SKM-1 (cell line): ENCODE results near the gene DLGAP1.
A peak's percentile ranks its signal among the peaks of the same experiment; 100 is the strongest.

Experiments
- DNase-seq: peaks from one replicate; lab custom pipeline; 2025; ENCODE audit not compliant: unreplicated experiment; lab: John Stamatoyannopoulos, UW

The DLGAP1 gene

DNA sequence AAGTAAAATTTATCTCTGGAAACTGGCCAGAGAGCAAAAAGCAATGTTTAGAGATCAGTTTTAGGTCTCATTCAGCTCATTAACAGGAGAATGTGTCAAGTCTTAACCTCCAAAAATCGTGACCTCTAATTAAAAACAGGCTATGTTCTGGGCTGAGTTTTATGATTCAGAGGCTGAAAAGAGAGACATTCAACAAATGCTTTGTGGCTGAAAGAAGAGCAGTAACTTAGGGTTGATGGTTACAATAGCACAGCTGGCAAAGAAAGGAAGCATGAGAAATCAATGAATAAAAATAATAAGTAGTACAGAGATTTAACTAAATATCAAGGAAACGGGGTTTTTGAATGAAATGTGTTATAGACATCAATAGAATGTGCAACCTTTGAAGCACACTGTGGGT, 992.1 kb downstream of the DLGAP1 start:
- DNase-seq = no peak

DNA sequence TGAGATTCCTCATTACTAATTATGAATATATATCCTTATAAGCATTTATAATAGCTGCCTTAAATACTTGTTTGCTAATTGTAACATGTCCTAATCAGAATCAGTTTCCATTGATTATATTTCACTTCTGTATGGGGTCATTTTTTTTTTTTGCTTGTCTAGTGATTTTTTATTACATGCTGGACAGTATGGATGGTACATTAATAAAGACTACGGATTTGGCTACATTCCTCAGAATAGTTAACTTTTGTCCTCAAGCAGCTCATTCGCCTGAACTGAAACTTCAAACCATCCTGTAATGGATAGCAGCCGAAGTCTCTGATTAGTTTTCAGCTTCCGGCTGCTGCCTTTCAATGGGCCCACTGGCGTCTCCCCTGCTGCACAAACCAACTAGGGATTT, 993.4 kb downstream of the DLGAP1 start:
- no peak for DNase-seq

DNA sequence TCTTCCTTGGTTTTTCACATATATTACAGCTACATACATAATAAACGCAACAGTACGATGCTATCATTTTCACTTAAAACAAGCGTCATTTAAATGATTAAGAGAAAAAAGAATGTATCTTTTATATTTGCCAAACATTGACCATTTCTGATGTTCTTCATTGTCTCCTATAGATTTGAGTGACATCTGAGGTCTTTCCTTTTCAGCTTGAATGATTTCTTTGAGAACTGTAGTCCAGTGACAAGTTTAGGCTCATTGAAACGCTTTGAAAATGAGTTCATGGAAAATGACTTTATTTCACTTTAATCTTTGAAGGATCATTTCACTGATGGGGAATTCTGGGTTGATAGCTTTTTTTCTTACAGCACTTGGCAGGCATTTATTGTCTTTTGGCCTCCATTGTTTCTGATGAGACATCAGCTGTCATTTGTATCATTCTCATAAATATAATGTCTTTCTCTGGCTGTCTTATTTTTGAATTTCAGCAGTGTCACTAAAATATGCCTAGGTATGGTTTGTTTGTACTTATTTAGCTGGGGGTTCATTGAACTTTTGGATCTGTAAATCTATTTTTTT, 994.2 kb downstream of the DLGAP1 start:
- no peak for DNase-seq

DNA sequence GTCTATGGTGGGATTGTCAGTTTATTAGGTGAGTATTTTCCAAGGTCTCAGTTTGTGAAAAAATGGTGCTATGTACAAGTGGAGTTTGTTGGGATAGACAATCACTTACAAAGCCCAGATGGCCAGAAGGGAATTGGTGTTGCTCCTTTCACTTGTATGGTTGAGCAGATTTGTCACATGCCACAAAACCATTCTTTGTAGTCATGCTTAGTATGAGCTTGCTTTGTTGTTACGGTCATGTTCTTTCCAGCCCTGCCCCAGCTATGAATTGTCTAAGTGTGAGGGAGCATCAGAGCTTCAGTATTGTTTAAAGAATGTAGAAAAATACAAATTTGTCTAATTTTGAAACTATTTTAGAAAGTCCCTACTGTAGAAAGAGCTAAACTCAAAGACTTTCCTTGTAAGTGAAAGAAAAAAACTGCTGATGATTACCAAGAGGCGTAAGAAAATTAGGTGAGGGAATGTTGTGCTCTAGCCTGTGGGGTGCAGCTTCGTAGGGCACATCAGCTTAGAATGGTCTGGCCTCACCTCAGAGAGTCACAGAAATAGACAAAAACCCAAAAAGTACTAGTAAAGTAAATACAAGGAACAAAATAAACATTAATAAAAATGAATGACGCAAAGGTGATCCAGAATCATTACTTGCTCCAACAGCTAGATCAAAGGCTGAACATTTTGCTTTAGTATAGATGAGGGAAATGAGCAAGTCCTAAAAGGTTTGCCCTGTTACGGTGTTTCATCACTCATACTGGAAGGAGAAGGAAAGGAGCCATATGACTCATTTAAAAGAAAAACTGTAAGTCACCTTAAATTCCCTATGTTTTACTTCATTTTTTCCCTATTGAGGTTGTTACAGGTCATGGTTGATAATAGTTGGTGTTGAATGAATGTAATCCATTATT, 995.9 kb downstream of the DLGAP1 start:
- no peak for DNase-seq

DNA sequence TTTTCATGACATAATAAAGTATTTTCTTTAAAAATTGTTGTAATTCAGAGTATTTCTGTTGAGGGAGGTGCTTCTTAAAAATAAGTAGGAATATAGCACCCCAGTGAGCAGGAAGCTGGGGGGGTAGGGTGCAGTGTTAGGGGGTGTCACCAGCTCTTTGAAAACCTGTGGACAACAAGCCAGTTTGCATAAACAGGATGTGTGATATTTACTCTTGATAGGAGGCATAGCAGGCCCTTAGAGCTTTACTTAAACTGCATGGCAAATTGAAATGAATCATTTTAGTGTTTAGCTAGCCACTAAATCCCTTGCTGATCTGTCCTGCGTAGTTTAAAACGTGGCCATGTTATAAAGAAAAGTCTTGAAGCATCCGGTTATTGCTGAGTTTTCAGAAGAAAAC, 996.7 kb downstream of the DLGAP1 start:
- no peak for DNase-seq

DNA sequence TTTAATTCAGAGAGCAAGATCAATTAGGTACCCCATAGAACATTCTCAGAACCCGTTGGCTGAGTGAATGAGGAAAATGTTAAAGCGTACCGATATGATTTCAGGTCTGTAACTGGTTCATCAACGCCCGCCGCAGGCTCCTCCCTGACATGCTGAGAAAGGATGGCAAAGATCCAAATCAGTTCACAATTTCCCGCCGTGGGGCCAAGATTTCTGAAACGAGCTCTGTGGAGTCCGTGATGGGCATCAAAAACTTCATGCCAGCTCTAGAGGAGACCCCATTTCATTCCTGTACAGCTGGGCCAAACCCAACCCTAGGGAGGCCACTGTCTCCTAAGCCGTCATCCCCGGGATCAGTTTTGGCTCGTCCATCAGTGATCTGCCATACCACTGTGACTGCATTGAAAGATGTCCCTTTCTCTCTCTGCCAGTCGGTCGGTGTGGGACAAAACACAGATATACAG, 997.8 kb downstream of the DLGAP1 start:
- no peak for DNase-seq

DNA sequence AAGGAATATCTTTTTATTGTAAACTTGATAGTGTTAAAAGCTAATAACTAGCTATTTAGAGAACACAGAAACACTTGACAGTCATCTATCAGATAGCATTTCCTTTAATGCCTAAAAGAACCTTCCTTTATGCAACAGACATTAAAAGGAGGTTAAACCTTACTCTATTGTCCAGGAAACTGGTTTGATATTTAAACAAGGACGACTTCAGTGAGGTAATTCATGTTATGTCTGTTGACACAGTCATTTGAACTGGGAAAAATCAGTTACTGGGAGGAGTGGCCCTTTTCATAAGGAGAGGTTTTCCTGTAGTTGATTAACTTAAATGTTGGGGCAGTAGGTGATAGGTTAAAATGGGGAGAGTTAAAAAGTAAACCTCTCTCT, 998.4 kb downstream of the DLGAP1 start:
- no peak for DNase-seq

DNA sequence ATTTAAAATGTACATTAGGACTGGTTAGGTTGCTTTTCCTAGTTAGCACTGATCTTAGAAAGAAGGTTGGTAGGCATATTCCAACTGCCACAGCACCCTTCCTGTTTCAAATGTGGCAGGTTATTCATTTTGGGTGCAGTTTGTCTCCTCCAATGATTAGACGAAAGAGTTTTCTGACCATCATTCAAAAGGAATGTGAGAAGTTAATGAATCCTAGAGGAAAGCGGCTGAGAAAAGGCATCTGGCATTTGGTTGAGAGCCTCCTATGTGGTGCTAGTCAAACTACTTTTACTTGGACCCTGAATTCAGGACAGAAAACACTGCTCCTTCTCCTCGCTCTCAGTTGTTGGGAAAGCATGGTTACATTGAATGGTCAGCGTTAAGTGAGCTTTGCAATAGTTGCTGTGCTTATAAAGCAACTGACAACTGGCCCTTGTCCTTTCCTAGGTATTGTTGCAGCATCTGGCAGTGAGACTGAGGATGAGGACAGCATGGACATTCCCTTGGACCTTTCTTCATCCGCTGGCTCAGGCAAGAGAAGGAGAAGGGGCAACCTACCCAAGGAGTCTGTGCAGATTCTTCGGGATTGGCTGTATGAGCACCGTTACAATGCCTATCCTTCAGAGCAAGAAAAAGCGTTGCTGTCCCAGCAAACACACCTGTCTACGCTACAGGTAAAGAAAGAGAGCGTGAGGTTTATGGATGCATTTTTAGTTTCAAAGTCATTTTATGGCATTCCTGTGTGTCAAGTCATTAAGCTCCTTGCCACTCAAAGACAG, 999.0 kb downstream of the DLGAP1 start:
- no peak for DNase-seq

DNA sequence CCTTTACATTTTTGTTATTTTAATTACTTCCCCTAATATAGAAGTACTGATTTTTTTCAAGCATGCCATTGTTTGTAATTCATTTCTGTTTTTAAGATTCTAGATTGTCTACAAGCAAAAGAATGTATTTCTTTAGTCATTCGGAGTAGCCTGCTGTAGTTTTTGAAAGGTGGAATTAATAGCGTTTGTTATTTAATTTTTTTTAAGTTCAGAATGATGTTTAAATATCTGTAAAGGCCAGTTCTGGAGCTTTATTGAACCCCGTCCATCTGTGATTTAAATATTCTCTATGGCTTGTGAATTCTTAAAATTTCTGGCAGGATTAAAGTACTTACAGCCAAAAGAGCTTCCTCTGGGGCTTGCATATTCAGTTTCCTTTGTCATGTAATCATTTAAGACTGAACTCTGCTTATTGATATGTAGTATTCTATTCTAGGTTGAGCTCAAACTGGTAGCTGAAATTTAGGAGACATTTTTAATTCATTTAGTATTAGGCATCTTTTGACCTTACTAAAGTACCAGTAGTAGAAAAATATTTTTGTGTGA, 999.9 kb downstream of the DLGAP1 start:
- DNase-seq = no peak

DNA sequence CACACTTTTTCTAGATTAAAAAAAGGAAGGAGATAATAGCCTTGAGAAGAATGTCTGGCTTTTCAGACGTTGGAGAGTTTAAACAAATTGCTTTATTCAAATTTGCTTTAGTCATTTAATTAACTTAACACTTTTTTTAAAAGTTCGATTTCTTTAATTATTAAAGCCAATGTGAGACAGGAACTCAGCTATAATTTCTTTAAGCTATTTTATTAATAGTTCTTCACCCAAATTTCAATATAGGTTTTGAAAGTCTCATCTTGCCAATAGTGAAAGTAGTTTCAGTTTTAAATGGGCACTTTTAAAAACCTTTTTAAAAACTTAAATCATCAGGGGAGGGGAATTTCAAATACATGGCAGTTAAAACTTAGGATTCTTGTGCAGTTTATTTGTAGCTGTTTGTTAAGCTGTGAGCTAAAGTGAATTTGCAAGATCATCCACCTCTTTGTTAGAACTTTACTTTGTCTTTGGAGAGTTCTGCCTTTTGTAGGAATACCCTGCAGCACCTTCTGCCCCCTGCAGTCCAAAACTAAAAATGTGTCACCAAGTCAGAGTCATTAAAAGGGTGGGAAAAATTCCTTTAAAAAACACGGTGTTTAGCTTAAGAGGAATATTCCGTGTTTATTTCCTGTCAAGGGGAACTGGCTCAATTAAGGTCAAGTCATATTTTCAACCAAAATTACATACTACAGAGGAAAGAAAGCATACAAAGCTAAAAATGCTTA, 1000.6 kb downstream of the DLGAP1 start:
- DNase-seq = peak; percentile 29

DNA sequence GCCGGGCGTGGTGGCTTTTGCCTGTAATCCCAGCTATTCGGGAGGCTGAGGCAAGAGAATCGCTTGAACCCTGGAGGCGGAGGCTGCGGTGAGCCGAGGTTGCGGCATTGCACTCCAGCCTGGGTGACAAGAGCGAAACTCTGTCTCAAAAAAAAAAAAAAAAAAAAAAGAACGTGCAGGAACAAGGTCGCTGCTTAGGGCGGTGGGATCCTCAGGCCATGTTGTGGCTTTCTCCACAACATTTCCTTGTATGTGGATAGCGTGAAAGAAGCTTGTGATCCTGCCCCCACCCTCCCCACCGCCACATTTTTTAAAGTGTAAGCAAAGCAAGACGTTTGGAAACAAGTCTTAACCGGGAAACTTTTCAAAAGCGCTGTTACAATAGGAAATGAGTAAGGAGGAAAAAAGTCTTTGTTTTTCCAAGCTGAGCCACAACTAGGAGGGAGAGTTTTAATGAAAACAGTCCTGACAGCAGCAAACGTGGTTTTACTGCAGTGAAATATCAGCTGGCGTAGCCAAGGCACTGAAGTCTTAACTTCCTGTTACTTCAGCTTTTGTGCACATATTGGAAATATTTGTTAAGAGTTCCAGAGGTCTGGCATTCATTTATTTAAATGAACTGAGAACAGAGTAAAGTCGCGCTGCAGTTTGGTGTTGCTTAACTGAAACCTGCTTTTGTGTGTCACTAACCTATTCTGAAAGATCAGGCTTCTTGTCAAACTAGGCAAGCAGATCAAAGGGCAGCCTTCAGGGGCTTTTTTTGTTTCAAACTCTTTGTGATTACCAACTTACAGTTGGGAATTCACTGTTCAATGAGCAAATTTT, 1001.4 kb downstream of the DLGAP1 start:
- DNase-seq = peak; percentile 18

DNA sequence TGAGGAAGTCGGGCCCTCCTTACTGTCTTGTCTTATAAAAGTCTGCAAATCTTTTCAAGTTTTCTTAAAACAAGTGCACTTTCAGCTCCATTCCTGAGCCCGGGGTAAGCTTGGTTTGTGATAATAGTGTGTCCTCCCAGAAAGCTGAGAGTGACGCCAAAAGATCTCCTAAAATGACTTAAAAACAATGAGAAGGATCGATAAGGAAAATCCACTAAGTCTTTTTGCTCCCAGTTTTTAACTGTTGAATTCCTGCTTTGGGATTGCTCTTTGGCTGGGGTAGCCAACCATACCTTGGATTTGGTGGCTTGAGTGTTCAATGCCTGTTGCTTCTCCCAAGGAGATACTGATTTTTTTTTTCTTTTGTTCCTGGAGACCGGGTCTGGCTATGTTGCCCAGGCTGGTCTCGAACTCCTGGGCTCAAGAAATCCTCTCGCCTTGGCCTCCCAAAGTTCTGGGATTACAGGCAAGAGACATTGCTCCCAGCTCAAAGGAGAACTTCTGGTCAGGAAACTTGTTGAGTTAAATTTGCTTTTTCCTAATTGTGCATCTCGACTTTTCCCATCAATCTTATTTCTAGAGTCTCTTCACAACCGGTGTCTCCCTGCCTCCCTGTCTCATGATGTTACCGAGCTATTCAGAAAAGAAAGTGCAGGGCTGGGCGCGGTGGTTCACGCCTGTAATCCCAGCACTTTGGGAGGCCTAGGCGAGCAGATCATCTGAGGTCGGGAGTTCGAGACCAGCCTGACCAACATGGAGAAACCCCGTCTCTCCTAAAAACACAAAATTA, 1002.2 kb downstream of the DLGAP1 start:
- no peak for DNase-seq

DNA sequence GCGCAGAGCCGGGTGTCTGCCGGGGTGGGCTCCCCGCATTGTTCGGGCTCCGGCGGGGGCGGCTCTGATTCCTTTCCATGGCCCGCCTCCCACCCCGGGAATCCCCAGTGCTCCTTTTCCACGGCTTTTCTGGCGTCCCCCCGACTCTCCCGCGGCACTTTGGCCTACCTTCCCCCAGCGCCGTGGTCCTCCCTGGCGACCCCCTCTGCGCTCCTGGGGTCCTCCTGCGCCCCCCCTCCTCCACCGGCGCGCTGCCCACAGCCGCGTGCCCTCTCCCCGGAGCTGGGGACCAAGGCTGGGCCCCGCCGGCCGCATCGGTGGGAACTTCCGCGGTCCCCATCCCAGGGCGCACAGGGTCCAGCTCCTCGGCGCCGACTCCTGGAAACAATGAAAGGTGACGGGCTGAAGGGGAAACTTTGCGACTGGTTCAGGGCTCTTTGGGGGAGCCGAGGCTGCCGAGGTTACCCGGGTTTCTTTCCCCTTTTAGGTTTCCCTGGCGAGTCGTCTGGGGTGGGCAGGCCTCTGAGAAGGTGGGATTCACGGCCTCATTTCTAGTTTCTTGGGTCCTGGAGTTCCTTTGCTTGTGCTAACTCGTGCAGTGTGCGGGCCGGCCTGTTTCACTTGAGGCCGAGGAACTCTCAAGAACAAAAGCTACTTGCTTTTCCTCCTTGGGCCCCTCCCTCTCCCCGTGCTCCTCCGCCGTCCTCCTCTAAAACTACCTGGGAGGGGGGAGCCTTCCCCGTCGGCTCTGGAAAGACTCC, 1002.9 kb downstream of the DLGAP1 start:
- no peak for DNase-seq

DNA sequence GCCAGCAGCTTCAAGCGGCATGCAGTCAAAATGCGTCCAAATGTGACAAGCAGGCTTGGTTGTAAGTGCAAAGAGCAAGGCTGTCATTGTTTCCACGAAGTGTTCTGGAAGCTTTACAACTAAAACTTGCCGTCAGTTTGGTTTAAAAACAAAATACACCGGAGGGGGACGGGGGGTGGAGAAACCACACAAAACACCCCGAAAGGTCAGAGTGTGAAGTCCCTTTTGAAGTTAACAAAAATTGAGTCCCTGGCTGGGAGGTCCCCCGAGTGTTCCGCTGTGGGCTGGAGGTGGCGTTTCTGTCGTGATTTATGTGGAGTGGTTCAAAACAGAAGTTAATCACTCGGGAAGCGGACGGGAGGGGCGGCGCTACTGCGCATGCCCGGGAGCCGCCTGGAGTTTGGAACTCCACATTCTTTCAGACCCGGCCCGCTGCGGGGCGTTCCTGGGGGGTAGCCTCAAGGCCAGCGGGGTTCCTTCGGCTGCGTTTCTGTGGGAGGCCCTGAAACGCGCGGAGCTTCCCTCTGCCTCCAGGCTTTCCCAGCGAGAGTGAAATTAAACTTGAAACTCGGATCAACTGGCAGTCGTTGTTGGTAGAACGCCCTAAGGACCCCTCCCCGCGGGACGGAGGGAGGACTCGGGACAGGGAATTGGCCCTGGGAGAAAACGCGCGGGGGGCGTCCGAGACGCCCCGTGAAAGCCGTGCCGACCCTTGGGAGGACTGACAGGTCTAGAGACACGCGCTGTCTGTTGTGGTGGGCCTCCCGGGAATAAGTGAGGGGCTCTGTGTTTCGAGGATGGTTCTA, 1003.7 kb downstream of the DLGAP1 start:
- DNase-seq = peak; percentile 16

DNA sequence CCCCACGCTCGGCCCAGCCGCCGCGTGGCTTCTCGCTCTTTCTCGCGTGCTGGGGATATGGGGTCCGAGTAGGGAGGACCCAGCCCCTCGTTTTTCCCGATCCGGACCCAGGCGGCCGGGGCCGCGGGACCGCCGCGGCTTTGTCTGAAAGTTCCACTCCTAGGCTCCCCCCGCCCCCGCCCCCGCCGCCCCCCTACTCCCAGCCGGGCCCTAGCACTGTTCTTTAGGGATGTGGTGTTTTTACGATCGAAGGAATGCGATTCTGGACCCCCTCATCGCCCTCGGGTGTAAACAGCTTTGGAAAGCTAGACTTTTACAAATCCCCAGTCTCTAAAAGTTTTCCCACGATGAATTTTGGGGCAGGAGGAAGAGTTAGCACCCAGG, 1004.3 kb downstream of the DLGAP1 start:
- no peak for DNase-seq

DNA sequence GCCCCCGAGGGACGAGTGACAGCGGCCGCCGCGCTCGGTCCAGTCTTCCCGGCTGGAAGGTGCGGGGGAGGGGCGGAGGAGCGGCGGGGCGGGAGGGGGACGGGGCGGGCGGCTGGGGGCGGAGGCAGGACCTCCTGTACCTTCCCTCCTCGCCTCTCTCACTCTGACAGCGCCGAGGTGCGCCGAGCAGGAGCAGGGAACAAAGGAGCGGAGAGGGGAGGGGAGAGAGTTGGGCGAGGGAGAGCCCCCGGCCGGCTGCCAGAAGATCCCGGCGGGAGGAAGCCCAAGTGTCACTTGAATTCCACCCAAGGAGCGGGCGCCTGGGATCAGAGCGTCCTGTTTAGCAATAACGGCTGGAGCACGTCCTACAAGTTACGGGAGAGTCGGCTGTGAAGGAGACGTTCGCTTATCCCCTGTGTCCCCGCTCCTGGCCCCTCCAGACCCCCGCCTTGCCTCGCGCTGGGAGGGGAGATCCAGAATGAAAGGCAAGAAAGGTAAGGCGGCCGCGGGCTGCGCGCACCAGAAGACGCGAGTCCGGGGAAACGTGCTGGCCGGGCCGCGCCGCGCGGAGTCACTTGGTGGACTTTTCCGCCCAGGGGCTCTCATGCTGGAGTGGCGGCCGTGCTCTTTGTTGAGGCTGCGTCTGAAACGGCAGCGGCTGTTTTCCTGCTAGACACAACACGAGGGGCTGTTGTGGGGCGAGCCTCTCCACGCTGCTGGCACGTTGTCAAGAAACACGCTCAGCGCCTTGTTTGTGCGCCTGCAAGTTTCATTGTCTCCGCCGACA, 1004.9 kb downstream of the DLGAP1 start, which contains the start of gene TGIF1:
TGIF1 (plus strand) TSS at position 161 of the 787 bp plus-strand sequence; CDS start at position 479, 318 bp downstream.
- no peak for DNase-seq

DNA sequence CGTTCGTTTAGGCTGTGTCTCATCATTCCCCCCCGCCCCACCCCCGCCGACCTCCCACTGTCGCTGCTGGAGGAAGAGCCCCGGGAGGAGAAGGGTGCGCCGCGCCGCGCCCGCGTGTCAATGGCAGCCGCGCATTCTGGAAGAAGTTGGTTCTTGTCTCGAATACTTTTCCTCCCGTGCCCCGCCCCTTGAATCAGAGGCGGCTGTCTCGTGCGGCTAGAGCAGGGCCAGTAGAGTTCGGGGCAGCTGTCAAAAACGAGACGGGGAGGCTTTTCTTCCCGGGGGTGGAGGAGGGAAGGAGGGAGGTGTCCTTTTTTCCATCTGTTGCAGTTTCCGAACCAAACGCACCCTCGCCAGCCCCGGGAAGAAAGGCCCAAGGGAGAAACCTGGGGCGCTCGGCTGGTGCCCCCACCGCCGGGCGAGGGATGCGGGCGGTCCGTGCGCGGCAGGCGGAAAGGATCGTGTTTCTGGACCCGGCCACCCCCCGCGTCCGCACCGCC, 1005.5 kb downstream of the DLGAP1 start:
- no peak for DNase-seq
